ENCODE measurements around the gene TBL3.

Gene TBL3

GRCh38 chr16:1990101-1990350, 18.2 kb downstream of the TBL3 start:
- H3K4me1 ChIP-seq (ENCODE audit: low read depth, poor library complexity, severe bottlenecking), result peaks cover 29% of the 10 kb centered on the region
- TF ChIP-seq CTCF (conservative IDR thresholded peaks at IDR 0.05; ENCODE audit: low read depth, low read length), result no peak
- no peaks in the 10 kb centered on the region for H4K20me1 ChIP-seq (ENCODE audit: insufficient read depth)
- no peak overlapping the region for H3K9ac ChIP-seq
- no peak overlapping the region for H2AFZ ChIP-seq (ENCODE audit: low read depth)
- H3K27ac ChIP-seq, result no peak overlapping the region
- H3K4me2 ChIP-seq, result peak overlapping the region; percentile 47; the same call in 1 of the 2 replicates
- H3K36me3 ChIP-seq (ENCODE audit: insufficient read depth), result no peaks in the 10 kb centered on the region
- H3K4me3 ChIP-seq (IDR thresholded peaks at IDR 0.05; ENCODE audit: insufficient read depth, low read depth, low read length), result no peak overlapping the region
- no peaks in the 10 kb centered on the region for H3K79me2 ChIP-seq (ENCODE audit: insufficient read depth, low read depth)
- H3K27me3 ChIP-seq (ENCODE audit: insufficient read depth, low read depth), result peaks cover 5% of the 10 kb centered on the region

- peak overlapping the region; percentile 50 for H2AFZ ChIP-seq (ENCODE audit: low read depth)
These were observed 18.7 kb downstream of the TBL3 start for GRCh38 chr16:1990351-1991134.

GRCh38 chr16:1991135-1991551, 19.3 kb downstream of the TBL3 start:
- no peak overlapping the region for H3K27ac ChIP-seq
- TF ChIP-seq CTCF (conservative IDR thresholded peaks at IDR 0.05; ENCODE audit: low read depth, low read length), result no peak
- peak overlapping the region; percentile 47; the same call in 1 of the 2 replicates for H3K4me2 ChIP-seq
- H3K79me2 ChIP-seq (ENCODE audit: insufficient read depth, low read depth), result no peaks in the 10 kb centered on the region
- no peak overlapping the region for H2AFZ ChIP-seq (ENCODE audit: low read depth)
- peaks cover 5% of the 10 kb centered on the region for H3K27me3 ChIP-seq (ENCODE audit: insufficient read depth, low read depth)
- no peaks in the 10 kb centered on the region for H4K20me1 ChIP-seq (ENCODE audit: insufficient read depth)
- no peak overlapping the region for H3K9ac ChIP-seq
- no peaks in the 10 kb centered on the region for H3K36me3 ChIP-seq (ENCODE audit: insufficient read depth)
- no peak overlapping the region for H3K4me3 ChIP-seq (IDR thresholded peaks at IDR 0.05; ENCODE audit: insufficient read depth, low read depth, low read length)
- peaks cover 23% of the 10 kb centered on the region for H3K4me1 ChIP-seq (ENCODE audit: low read depth, poor library complexity, severe bottlenecking)

More at GRCh38 chr16:1990351-1991134, 18.7 kb downstream of the TBL3 start:
- Histone ChIP-seq H3K4me2 (peak overlapping the region; percentile 47), H3K9ac (no peak overlapping the region), H3K27me3 (ENCODE audit: insufficient read depth, low read depth) (peaks cover 5% of the 10 kb centered on the region), H3K79me2 (ENCODE audit: insufficient read depth, low read depth) (no peaks in the 10 kb centered on the region), H4K20me1 (ENCODE audit: insufficient read depth) (no peaks in the 10 kb centered on the region), H3K4me1 (ENCODE audit: low read depth, poor library complexity, severe bottlenecking) (peaks cover 24% of the 10 kb centered on the region), H3K27ac (no peak overlapping the region), H3K36me3 (ENCODE audit: insufficient read depth) (no peaks in the 10 kb centered on the region), H3K4me3 (IDR thresholded peaks at IDR 0.05; ENCODE audit: insufficient read depth, low read depth, low read length) (no peak overlapping the region)
- TF ChIP-seq CTCF (conservative IDR thresholded peaks at IDR 0.05; ENCODE audit: low read depth, low read length), result no peak

- H3K4me1 ChIP-seq (ENCODE audit: low read depth, poor library complexity, severe bottlenecking), result peaks cover 23% of the 10 kb centered on the region
- H3K9ac ChIP-seq, result no peak overlapping the region
- H3K36me3 ChIP-seq (ENCODE audit: insufficient read depth), result no peaks in the 10 kb centered on the region
- no peak overlapping the region for H3K27ac ChIP-seq
- TF ChIP-seq CTCF (conservative IDR thresholded peaks at IDR 0.05; ENCODE audit: low read depth, low read length), result no peak
- peak overlapping the region; percentile 31; the same call in 1 of the 2 replicates for H3K4me2 ChIP-seq
- H3K79me2 ChIP-seq (ENCODE audit: insufficient read depth, low read depth), result no peaks in the 10 kb centered on the region
- H3K4me3 ChIP-seq (IDR thresholded peaks at IDR 0.05; ENCODE audit: insufficient read depth, low read depth, low read length), result no peak overlapping the region
- H3K27me3 ChIP-seq (ENCODE audit: insufficient read depth, low read depth), result peaks cover 5% of the 10 kb centered on the region
- no peak overlapping the region for H2AFZ ChIP-seq (ENCODE audit: low read depth)
- no peaks in the 10 kb centered on the region for H4K20me1 ChIP-seq (ENCODE audit: insufficient read depth)
These were observed 19.7 kb downstream of the TBL3 start for GRCh38 chr16:1991588-1991947.

Measured in KMS-11 (cell line).